ENCODE results near the gene FOXL2. TPM values are rescaled to one million over a fixed set of nuclear protein-coding genes. Genes with fewer than 3 reads are reported as not detected.

FOXL2 gene
- total and polyA plus RNA-seq, 9 of the 15 experiments (the other 6 are each of a cell fraction or from before 2014, with no cell fraction given) = 0.27 to 22.1 (median 3.2) TPM

DNA sequence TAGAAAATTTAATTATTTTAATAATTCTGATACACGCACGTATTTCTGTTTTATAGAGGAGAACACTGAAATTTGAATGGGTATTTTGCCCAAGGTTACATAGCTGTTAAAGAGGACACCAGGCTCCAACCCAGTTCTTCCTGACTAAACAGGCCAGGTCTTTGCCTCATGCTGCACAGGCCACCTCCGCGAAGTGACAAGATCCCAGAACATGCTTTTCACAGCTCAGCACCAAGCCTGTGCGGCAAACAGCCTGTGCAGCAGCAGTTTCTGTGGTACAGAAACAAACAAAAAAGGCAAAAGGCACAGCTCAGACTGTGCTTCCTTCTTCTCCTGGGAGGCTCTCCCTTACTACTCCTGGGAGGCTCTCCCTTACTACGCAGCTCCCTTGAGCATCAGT is 6.5 kb downstream of the FOXL2 start:
- H3K4me3 ChIP-seq = no peak overlapping the region
- H3K4me1 ChIP-seq (replicated peaks in 1 of 2; ENCODE audit: control insufficient read depth in 2 of 2, insufficient read depth in 2 of 2, low read length in 2 of 2) = peaks cover 17 to 65% of the 10 kb centered on the region in 2 experiments; a peak in 4 of 5 replicates
- peaks cover 20% of the 10 kb centered on the region for H3K36me3 ChIP-seq (ENCODE audit: control insufficient read depth, insufficient read depth, low read length)
- no peaks in the 10 kb centered on the region for H3K9me3 ChIP-seq (replicated peaks; ENCODE audit: control insufficient read depth, insufficient read depth, low read depth, low read length)
- peaks cover 46% of the 10 kb centered on the region for H3K79me2 ChIP-seq (ENCODE audit: control insufficient read depth, insufficient read depth, low read length)
- ChIA-PET CTCF (ENCODE audit: low intra/inter-chr PET ratio) (interaction anchor here (2.1 kb wide), 1 partner anchor 39 kb away, joined by 8 read pairs; no protein-coding TSS in a partner anchor), POLR2A (interaction anchor here (0.6 to 1.5 kb wide), 2 partner anchors 25 to 366 kb away, joined by 3 to 4 read pairs; no protein-coding TSS in a partner anchor)
- H2AFZ ChIP-seq (ENCODE audit: low read depth, low read length) = no peak overlapping the region
- DNase-seq (ENCODE audit: extremely low read depth in 1 of 4, low spot score in 3 of 4) = no peak
- H3K9ac ChIP-seq (ENCODE audit: insufficient read depth in 1 of 2, low read depth in 2 of 2, low read length in 2 of 2) = no peak overlapping the region
- BruUV-seq (replicated peaks) = no TSS peak
- in situ Hi-C loops (cut with MboI) = loop anchor here (25.0 kb wide), 1 partner anchor 878 kb away; no protein-coding TSS in a partner anchor
- no peaks in the 10 kb centered on the region for H3K27me3 ChIP-seq (ENCODE audit: control insufficient read depth in 2 of 2, insufficient read depth in 2 of 2, low read length in 2 of 2)
- H3K9me1 ChIP-seq (ENCODE audit: control insufficient read depth, insufficient read depth, low read length) = no peaks in the 10 kb centered on the region
- intact Hi-C loops (cut with micrococcal nuclease) = loop anchor here (10.0 kb wide), 1 partner anchor 876 kb away; no protein-coding TSS in a partner anchor
- H3K4me2 ChIP-seq (ENCODE audit: insufficient read depth, low read length) = no peak overlapping the region
- no peak for ATAC-seq
- 97% methylated on average over 6 of the region's 6 CpGs for WGBS (ENCODE audit: insufficient coverage, low coverage, missing lambda C conversion rate)
- TF ChIP-seq ZNF766 (CRISPR knock-in tag; conservative IDR thresholded peaks at IDR 0.05) (no peak), ETV6 (IDR thresholded peaks at IDR 0.05; ENCODE audit: borderline replicate concordance in 1 of 2, low read depth in 2 of 2, low read length in 1 of 2) (no peak), ETV6 (CRISPR knock-in tag; IDR thresholded peaks at IDR 0.05; ENCODE audit: borderline replicate concordance) (no peak)
- no peak overlapping the region for H3K27ac ChIP-seq (ENCODE audit: extremely low read depth, low read depth, low read length)
- no peaks in the 10 kb centered on the region; the same call in 1 of the 2 replicates for H4K20me1 ChIP-seq (replicated peaks; ENCODE audit: control insufficient read depth, insufficient read depth, low read length)
- no peak for FAIRE-seq

DNA sequence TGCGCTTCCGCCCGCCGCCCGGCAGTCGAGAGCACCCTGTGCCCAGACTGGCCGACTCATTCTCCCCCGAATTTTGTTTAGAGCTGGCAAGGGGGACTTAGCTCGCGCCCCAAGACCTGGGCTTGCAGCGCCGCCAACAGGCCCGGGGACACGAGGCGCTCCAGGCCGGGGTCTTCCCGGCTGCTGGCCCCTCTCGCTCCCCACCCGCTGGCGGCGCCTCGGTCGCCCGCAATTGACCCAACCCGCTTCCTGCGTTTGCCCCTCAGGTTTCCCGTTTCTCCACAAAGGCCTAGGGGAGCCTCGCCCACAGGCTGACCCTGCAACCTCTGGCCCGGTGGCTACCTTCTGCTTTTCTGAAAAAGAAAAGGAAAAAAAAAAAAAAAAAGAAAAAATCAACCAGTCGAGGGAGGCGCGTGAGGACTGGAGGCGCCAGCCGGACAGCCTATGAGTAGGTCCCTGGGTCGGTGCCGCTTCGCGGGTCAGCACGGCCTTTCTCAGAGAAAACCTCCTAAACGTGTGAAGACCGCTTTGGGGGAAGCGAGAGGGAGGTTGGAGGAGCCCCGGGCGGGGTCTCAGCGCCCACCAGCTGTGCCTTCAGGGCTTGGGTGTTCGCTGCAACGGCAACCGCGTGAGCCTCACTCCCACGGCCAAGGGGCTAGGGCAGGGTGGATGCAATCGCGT is 7.2 kb downstream of the FOXL2 start:
- no peaks in the 10 kb centered on the region for H3K9me3 ChIP-seq (replicated peaks; ENCODE audit: control insufficient read depth, insufficient read depth, low read depth, low read length)
- no peak overlapping the region for H3K4me2 ChIP-seq (ENCODE audit: insufficient read depth, low read length)
- DNase-seq (ENCODE audit: extremely low read depth in 1 of 4, low spot score in 3 of 4) (no peak), ATAC-seq (no peak), FAIRE-seq (no peak)
- BruUV-seq (replicated peaks) = no TSS peak
- no peaks in the 10 kb centered on the region for H3K27me3 ChIP-seq (ENCODE audit: control insufficient read depth in 2 of 2, insufficient read depth in 2 of 2, low read length in 2 of 2)
- CTCF ChIA-PET (ENCODE audit: low intra/inter-chr PET ratio) = interaction anchor here (0.6 to 1.3 kb wide), 2 partner anchors 262 to 1918 kb away, joined by 4 to 6 read pairs; no protein-coding TSS in a partner anchor
- H3K4me3 ChIP-seq = no peak overlapping the region
- H3K36me3 ChIP-seq (ENCODE audit: control insufficient read depth, insufficient read depth, low read length) = peaks cover 20% of the 10 kb centered on the region
- H3K4me1 ChIP-seq (replicated peaks in 1 of 2; ENCODE audit: control insufficient read depth in 2 of 2, insufficient read depth in 2 of 2, low read length in 2 of 2) = peaks cover 18 to 57% of the 10 kb centered on the region in 2 experiments; a peak in 4 of 5 replicates
- H3K9me1 ChIP-seq (ENCODE audit: control insufficient read depth, insufficient read depth, low read length) = no peaks in the 10 kb centered on the region
- H4K20me1 ChIP-seq (replicated peaks; ENCODE audit: control insufficient read depth, insufficient read depth, low read length) = no peaks in the 10 kb centered on the region; the same call in 1 of the 2 replicates
- WGBS (ENCODE audit: insufficient coverage, low coverage, missing lambda C conversion rate) = 93% methylated on average over 29 of the region's 52 CpGs
- in situ Hi-C loops (cut with MboI) (loop anchor here (5.0 to 25.0 kb wide), 3 partner anchors 393 to 877 kb away; no protein-coding TSS in a partner anchor), intact Hi-C loops (cut with micrococcal nuclease) (loop anchor here (5.0 to 10.0 kb wide), 2 partner anchors 388 to 875 kb away; no protein-coding TSS in a partner anchor)
- peaks cover 39% of the 10 kb centered on the region for H3K79me2 ChIP-seq (ENCODE audit: control insufficient read depth, insufficient read depth, low read length)
- POLR2A ChIA-PET = interaction anchor here (0.7 kb wide), 1 partner anchor 122 kb away, joined by 4 read pairs; no protein-coding TSS in a partner anchor
- TF ChIP-seq RBFOX2 (IDR thresholded peaks at IDR 0.05; ENCODE audit: low read depth, low read length) = peak; percentile 54; the same call in 1 of the 2 replicates
- no peak for TF ChIP-seq HOXB6 (CRISPR knock-in tag; IDR thresholded peaks at IDR 0.05; ENCODE audit: borderline replicate concordance)
- TF ChIP-seq POLR2G (IDR thresholded peaks at IDR 0.05; ENCODE audit: low read depth, low read length) = peak; percentile 64
- TF ChIP-seq, protein P1, sequence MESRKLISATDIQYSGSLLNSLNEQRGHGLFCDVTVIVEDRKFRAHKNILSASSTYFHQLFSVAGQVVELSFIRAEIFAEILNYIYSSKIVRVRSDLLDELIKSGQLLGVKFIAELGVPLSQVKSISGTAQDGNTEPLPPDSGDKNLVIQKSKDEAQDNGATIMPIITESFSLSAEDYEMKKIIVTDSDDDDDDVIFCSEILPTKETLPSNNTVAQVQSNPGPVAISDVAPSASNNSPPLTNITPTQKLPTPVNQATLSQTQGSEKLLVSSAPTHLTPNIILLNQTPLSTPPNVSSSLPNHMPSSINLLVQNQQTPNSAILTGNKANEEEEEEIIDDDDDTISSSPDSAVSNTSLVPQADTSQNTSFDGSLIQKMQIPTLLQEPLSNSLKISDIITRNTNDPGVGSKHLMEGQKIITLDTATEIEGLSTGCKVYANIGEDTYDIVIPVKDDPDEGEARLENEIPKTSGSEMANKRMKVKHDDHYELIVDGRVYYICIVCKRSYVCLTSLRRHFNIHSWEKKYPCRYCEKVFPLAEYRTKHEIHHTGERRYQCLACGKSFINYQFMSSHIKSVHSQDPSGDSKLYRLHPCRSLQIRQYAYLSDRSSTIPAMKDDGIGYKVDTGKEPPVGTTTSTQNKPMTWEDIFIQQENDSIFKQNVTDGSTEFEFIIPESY (CRISPR knock-in tag; IDR thresholded peaks at IDR 0.05) = peak; percentile 98
- TF ChIP-seq ZBTB7A (IDR thresholded peaks at IDR 0.05; ENCODE audit: borderline replicate concordance, control insufficient read depth, low read depth, low read length) = peak; percentile 28; the same call in 1 of the 2 replicates
- H3K27ac ChIP-seq (ENCODE audit: extremely low read depth, low read depth, low read length) = no peak overlapping the region
- no peak overlapping the region for H3K9ac ChIP-seq (ENCODE audit: insufficient read depth in 1 of 2, low read depth in 2 of 2, low read length in 2 of 2)
- no peak overlapping the region for H2AFZ ChIP-seq (ENCODE audit: low read depth, low read length)
